Keratinocyte (primary cell): Measurements from ENCODE around the gene TOP2A. TPM values are rescaled to one million over a fixed set of nuclear protein-coding genes. Genes with fewer than 3 reads are reported as not detected.
"Not testable (repeated sequence)": the region's sequence is repeated elsewhere in the genome, so short reads cannot be mapped to it uniquely, and the experiment has no call there.

Source experiments
- DNase-seq: peaks from one replicate; pipeline ENCODE4 v3.0.0-alpha.2; 2011; ENCODE audit warnings: low read depth, missing footprints, low spot score
- FAIRE-seq: peaks from 2 replicates; lab custom pipeline; 2011; peaks lifted over from hg19 to GRCh38; lab: Jason Lieb, UNC
- H2AFZ ChIP-seq: 2 replicates; pipeline ENCODE4 v1.6.0; 2012; ENCODE audit warnings: low read length, control low read depth, inconsistent platforms; ENCODE audit not compliant: control insufficient read depth
- H3K27ac ChIP-seq: 2 replicates; pipeline ENCODE4 v1.5.1; 2011; ENCODE audit warnings: low read length; ENCODE audit not compliant: control insufficient read depth, insufficient read depth
- H3K27me3 ChIP-seq: 3 replicates; pipeline ENCODE4 v1.6.0; 2011; ENCODE audit warnings: low read length; ENCODE audit not compliant: control insufficient read depth, insufficient read depth; ENCODE audit errors: extremely low read depth
- H3K36me3 ChIP-seq, 2 experiments: 2 replicates in 1 of 2; 3 replicates in 1 of 2; pipeline ENCODE4 v1.5.1; 2011; ENCODE audit warnings: low read length in 2 of 2, mild to moderate bottlenecking in 1 of 2; ENCODE audit not compliant: control insufficient read depth in 2 of 2, insufficient read depth in 2 of 2; ENCODE audit errors: extremely low read depth in 1 of 2
- H3K4me1 ChIP-seq: 3 replicates; pipeline ENCODE4 v1.5.1; 2011; ENCODE audit warnings: low read length; ENCODE audit not compliant: control insufficient read depth, insufficient read depth; ENCODE audit errors: extremely low read depth
- H3K4me2 ChIP-seq: 3 replicates; pipeline ENCODE4 v1.6.0; 2011; ENCODE audit warnings: low read depth, low read length; ENCODE audit not compliant: control insufficient read depth, insufficient read depth; ENCODE audit errors: extremely low read depth
- H3K4me3 ChIP-seq, 3 experiments: fragments of 200-600 bp in 1 of 3; sonication (generic) in 1 of 3; 2 replicates in 2 of 3; 3 replicates in 1 of 3; pipeline ENCODE4 v1.5.1; 2011 to 2016; ENCODE audit warnings: low read length in 3 of 3, mild to moderate bottlenecking in 3 of 3, control low read depth in 2 of 3, inconsistent platforms in 1 of 3, low read depth in 1 of 3, mixed read lengths in 1 of 3, mixed run types in 1 of 3, moderate library complexity in 1 of 3; ENCODE audit not compliant: control insufficient read depth in 2 of 3, insufficient read depth in 2 of 3; ENCODE audit errors: extremely low read depth in 1 of 3
- H3K79me2 ChIP-seq: 2 replicates; pipeline ENCODE4 v1.6.0; 2012; ENCODE audit warnings: low read length; ENCODE audit not compliant: control insufficient read depth, insufficient read depth
- H3K9ac ChIP-seq: 3 replicates; pipeline ENCODE4 v1.6.0; 2011; ENCODE audit warnings: low read length; ENCODE audit not compliant: control insufficient read depth, insufficient read depth; ENCODE audit errors: extremely low read depth
- H3K9me1 ChIP-seq: 3 replicates; pipeline ENCODE4 v1.6.0; 2011; ENCODE audit warnings: low read length; ENCODE audit not compliant: control insufficient read depth, insufficient read depth; ENCODE audit errors: extremely low read depth
- H3K9me3 ChIP-seq: 2 replicates; pipeline ENCODE4 v1.5.1; 2012; ENCODE audit warnings: low read depth, low read length; ENCODE audit not compliant: control insufficient read depth
- H4K20me1 ChIP-seq: 3 replicates; pipeline ENCODE4 v1.6.0; 2011; ENCODE audit warnings: low read length; ENCODE audit not compliant: control insufficient read depth, insufficient read depth; ENCODE audit errors: extremely low read depth
- EZH2 ChIP-seq: IDR thresholded peaks from one replicate; pipeline ENCODE4 v1.6.1; 2012; ENCODE audit warnings: inconsistent platforms, mild to moderate bottlenecking, low read length, moderate library complexity
- dilution Hi-C: fragments of 300-500 bp; cut with MboI; formaldehyde crosslinking; loops from one replicate; pipeline ENCODE4 v1.7.0; 2020; ENCODE audit warnings: low sequenced_read_pairs; ENCODE audit not compliant: extremely low pct_ligation_motif_present
- polyA plus RNA-seq, 5 experiments: library from polyadenylated mRNA; depleted of rRNA in 3 of 5; stranded (reverse) in 3 of 5; stranded (forward) in 1 of 5; unstranded in 1 of 5; fragments of >200 nt; gene quantifications; 1 replicate in 1 of 5; 2 replicates in 3 of 5; 3 replicates in 1 of 5; pipeline versions ENCODE4 v1.2.1 to v1.2.3, GENCODE V29; 2011 to 2012; ENCODE audit warnings: missing spikeins in 2 of 5, low read depth in 1 of 5, low replicate concordance in 1 of 5
- TF ChIP-seq, protein P1 (sequence below), 3 experiments: IDR thresholded peaks in 1 of 3; conservative IDR thresholded peaks in 1 of 3; optimal IDR thresholded peaks in 1 of 3; 2 replicates in 2 of 3; 3 replicates in 1 of 3; pipeline versions ENCODE3 to v1.5.1; 2011; ENCODE audit warnings: low read length in 3 of 3, mild to moderate bottlenecking in 3 of 3, moderate library complexity in 2 of 3, control low read depth in 1 of 3, inconsistent platforms in 1 of 3; ENCODE audit not compliant: insufficient read depth in 2 of 3; ENCODE audit errors: extremely low read depth in 1 of 3

Gene TOP2A
- polyA plus RNA-seq, 1 donor (not counting 4 experiments of a cell fraction or from before 2014, with no cell fraction given), result 45.0 TPM

DNA sequence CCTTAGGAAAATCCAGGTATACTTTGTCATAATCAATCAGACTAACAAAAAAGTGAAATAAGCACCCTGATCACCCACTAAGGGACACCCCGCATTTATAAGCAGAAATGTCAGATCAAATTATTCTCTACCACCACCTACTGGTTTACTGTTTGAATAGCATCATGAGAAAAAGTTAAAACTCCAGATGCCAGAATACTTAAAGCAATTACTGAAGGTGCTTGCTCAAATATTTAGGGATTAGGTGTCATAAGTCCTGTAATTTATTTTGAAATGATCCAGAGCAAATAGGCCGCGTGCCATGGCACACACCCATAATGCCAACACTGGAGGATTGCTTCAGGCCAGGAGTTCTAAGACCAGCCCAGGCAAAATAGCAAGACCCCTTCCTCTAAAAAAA lies 2.3 kb downstream of the TOP2A start:
- Histone ChIP-seq H3K27ac (peak overlapping the region; percentile 12), H3K79me2 (peaks cover 29% of the 10 kb centered on the region), H3K4me1 (peaks cover 16% of the 10 kb centered on the region), H3K9me3 (no peaks in the 10 kb centered on the region), H3K9ac (peak overlapping the region; percentile 12), H3K36me3 (peaks cover 0 to 11% of the 10 kb centered on the region in 2 experiments), H3K4me2 (peak overlapping the region; percentile 35), H4K20me1 (no peaks in the 10 kb centered on the region), H2AFZ (no peak overlapping the region), H3K27me3 (no peaks in the 10 kb centered on the region), H3K9me1 (no peaks in the 10 kb centered on the region), H3K4me3 (no peak overlapping the region)
- dilution Hi-C loops, result loop anchor here (10.0 kb wide), 1 partner anchor 149 kb away; the partner anchor contains the start of gene CCR7
- no peak for FAIRE-seq
- DNase-seq, result no peak
- TF ChIP-seq, protein P1, sequence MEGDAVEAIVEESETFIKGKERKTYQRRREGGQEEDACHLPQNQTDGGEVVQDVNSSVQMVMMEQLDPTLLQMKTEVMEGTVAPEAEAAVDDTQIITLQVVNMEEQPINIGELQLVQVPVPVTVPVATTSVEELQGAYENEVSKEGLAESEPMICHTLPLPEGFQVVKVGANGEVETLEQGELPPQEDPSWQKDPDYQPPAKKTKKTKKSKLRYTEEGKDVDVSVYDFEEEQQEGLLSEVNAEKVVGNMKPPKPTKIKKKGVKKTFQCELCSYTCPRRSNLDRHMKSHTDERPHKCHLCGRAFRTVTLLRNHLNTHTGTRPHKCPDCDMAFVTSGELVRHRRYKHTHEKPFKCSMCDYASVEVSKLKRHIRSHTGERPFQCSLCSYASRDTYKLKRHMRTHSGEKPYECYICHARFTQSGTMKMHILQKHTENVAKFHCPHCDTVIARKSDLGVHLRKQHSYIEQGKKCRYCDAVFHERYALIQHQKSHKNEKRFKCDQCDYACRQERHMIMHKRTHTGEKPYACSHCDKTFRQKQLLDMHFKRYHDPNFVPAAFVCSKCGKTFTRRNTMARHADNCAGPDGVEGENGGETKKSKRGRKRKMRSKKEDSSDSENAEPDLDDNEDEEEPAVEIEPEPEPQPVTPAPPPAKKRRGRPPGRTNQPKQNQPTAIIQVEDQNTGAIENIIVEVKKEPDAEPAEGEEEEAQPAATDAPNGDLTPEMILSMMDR (optimal IDR thresholded peaks at IDR 0.05 in 1 of 3, IDR thresholded peaks at IDR 0.05 in 1 of 3, conservative IDR thresholded peaks at IDR 0.05 in 1 of 3; ENCODE audit: extremely low read depth in 1 of 3, insufficient read depth in 2 of 3, low read length in 3 of 3), result peak in 2 of 3 experiments; percentile 29 to 58
- no peak for TF ChIP-seq EZH2

DNA sequence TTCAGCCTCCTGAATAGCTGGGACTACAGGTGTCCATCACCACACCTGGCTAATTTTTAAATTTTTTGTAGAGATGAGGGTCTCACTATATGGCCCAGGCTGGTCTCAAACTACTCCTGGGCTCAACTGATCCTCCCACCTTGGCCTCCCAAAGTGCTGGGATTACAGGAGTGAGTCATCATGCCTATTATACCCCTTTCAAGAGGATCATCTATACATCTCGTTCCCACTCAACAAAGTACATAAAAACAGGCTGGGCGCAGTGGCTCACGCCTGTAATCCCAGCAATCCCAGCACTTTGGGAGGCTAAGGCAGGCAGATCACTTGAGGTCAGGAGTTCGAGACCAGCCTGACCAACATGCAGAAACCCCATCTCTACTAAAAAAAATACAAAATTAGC lies 3.4 kb downstream of the TOP2A start:
- not testable (repeated sequence) for H3K9me1 ChIP-seq, DNase-seq, FAIRE-seq, H3K4me2 ChIP-seq, H4K20me1 ChIP-seq, H2AFZ ChIP-seq, H3K9ac ChIP-seq, H3K9me3 ChIP-seq, H3K4me3 ChIP-seq, H3K27me3 ChIP-seq, H3K27ac ChIP-seq
- Histone ChIP-seq H3K79me2 (peaks cover 29% of the 10 kb centered on the region), H3K4me1 (peaks cover 16% of the 10 kb centered on the region), H3K36me3 (peaks cover 0 to 16% of the 10 kb centered on the region in 2 experiments)
- dilution Hi-C loops, result loop anchor here (10.0 kb wide), 1 partner anchor 150 kb away; the partner anchor contains the start of gene CCR7

DNA sequence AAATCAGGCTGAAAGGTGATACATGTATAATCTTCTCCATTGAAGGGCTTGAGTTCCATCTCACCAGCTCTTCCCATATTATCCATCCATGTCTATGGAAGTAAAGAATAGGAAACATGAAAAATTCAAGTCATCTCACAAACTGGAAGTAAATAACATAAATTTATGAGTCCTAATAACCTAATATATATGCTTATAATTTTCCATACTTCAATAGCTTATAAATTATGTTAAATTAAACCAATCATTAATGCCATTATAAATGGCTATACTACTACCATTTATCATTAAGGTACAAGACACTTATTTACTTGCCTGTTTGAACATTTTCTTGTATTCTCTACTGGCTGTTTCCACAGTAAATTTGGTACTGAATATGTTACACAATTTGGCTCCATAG lies 4.8 kb downstream of the TOP2A start:
- dilution Hi-C loops, result loop anchor here (10.0 kb wide), 1 partner anchor 152 kb away; the partner anchor contains the start of gene CCR7
- H4K20me1 ChIP-seq, result no peaks in the 10 kb centered on the region
- H3K27ac ChIP-seq, result no peak overlapping the region
- H3K36me3 ChIP-seq, result peaks cover 0 to 16% of the 10 kb centered on the region in 2 experiments
- H3K79me2 ChIP-seq, result peaks cover 29% of the 10 kb centered on the region
- H3K4me1 ChIP-seq, result peaks cover 16% of the 10 kb centered on the region
- H2AFZ ChIP-seq, result no peak overlapping the region
- no peaks in the 10 kb centered on the region for H3K27me3 ChIP-seq
- H3K4me2 ChIP-seq, result no peak overlapping the region
- FAIRE-seq (no peak), DNase-seq (no peak)
- H3K9me3 ChIP-seq, result no peaks in the 10 kb centered on the region
- no peak overlapping the region for H3K9ac ChIP-seq
- no peak overlapping the region for H3K4me3 ChIP-seq
- no peaks in the 10 kb centered on the region for H3K9me1 ChIP-seq
- no peak for TF ChIP-seq EZH2
- TF ChIP-seq, protein P1 (optimal IDR thresholded peaks at IDR 0.05 in 1 of 3, IDR thresholded peaks at IDR 0.05 in 1 of 3, conservative IDR thresholded peaks at IDR 0.05 in 1 of 3; ENCODE audit: extremely low read depth in 1 of 3, insufficient read depth in 2 of 3, low read length in 3 of 3), result no peak
